NCI-H526 (cell line): Measurements from ENCODE around the gene LIN9.
A peak's percentile ranks its signal among the peaks of the same experiment; 100 is the strongest.

Experiments used
- DNase-seq, 2 experiments: peaks; one replicate each; lab custom pipeline; 2025; lab: John Stamatoyannopoulos, UW

LIN9 gene

DNA sequence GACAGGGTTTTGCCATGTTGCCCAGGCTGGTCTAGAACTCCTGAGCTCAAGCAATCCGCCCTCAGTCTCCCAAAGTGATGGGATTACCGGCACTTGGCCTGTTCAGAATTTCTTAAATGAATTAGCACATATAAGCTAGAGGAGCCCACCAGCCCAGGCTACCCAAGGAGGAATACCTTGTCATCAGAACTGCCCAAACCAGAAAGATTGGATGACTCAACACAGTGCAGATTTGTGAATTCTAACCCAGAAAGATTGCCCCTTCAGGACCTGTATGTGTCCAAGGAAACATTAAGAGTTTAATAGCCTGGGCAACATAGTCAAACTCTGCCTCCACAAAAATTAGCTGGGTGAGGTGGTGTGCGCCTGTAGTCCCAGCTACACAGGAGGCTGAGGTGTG lies 14.0 kb upstream of the LIN9 start:
- DNase-seq, result no peak

DNA sequence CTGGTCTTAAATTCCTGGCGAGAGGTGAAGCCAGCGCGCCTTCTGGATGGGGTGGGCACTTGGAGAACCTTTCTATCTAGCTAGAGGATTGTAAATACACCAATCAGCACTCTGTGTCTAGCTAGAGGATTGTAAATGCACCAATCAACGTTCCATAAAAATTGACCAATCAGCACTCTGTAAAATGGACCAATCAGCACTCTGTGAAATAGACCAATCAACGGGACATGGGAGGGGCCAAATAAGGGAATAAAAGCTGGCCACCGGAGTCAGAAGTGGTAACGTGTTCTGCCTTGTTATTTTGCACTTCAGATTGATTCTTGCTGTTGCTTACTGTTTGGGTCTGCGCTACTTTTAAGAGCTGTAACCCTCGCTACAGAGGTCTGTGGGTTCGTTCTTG lies 12.0 kb upstream of the LIN9 start:
- no peak for DNase-seq

DNA sequence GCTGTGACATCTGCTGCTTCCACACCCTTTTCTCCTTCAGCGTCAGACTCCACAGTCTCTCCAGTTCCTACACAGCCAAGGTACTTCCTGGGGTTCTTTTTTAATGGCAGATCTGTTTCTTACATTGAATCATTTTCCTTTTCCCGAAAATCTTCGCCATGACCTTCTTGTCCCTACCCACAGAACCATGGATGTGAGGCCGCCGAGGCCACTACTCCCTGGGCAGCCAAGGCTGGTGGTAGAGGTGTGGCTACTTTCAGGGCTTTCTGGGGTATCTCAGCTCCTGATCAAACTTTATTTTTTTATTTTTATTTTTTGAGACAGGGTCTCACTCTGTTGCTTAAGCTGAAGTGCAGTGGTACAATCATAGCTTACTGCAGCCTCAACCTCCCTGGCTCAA lies 9.5 kb upstream of the LIN9 start:
- no peak for DNase-seq

DNA sequence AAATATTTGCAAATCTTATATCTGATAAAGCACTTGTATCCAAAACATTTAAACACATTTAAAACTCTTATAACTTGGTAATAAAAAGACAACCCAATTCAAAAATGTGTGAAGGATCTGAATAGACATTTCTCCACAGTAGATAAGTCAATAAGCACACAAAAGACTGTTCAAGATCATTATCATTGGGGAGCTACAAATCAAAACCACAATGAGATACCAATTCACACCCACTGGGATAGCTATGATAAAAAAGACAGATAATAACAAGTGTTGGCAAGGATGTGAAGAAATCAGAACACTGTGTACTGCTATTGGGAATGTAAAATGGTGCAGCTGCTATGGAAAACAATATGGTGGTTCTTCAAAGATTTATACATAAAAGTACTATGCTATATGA lies 5.1 kb upstream of the LIN9 start:
- no peak for DNase-seq

DNA sequence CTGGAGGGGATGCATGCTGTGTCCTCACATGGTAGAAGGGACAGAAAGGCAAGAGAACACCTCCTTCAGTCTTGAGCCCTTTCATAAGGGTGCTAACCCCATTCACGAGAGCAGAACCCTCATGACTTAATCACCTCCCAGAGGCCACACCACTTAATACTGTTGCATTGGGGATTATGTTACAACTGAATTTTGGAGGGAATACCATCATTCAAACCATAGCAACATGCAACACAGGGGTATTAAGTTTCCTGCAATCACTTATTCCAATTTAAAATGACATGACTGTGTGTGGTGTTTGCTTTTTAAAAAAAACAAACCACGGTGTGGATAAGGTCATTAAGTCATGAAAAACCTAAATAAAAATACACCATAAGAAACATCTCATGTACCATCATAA lies 3.1 kb upstream of the LIN9 start:
- no peak for DNase-seq

DNA sequence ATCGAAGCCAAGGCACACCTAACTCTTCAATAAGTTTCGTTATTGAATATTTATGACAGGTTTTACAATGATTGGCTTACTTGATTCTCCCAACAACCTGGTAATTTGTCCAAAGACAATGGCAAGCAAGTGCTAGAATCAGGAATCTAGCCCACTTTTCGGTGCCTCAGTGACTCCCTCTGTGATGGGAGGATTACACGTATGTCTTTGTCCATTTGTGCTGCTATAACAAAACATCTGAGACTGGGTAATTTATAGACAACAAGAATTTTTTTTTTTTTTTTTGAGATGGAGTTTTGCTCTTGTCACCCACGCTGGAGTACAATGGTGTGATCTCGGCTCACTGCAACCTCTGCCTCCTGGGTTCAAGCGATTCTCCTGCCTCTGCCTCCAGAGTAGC lies 2.4 kb upstream of the LIN9 start:
- no peak for DNase-seq

DNA sequence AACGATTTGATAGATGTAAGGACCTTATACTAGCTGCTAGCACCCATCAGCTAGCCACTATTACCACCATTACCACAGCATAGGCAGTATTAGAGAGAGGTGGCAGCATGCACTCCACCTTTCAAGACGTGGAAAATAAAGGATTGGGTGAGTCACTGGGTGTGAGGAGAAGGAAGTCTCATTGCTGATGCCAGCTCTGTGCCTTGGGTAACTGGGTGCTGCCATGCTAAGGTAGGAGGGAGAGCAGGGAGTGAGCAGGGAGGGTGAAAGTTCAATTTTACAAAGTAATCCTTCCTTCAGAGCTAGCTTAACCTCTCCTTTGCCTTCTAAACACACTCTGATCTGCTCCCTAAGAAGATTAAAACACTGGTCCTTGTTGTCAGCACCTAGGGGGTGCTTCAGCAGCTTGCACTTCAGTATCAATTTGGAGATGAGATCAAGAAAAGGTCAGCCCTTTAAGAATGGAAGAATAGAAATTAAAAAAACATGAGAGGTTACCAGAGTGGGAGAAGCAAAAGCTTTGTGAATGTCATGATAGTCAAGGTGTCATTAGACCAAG lies 1.8 kb upstream of the LIN9 start:
- DNase-seq, result no peak

DNA sequence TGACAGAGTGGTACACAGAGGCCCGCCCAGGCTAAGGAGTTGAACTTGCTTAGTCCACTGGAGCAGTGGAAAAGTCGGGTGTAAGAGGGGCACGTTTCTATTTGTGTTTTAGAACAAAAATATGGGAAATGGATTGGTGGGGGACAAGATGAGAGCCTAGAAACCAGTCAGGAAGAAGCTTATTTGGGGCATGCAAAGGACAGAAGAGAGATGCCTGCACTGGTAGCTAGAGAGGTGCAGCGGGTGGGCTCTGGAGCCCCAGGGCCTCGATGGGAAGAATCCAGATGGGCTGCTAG lies 1.2 kb upstream of the LIN9 start:
- no peak for DNase-seq

DNA sequence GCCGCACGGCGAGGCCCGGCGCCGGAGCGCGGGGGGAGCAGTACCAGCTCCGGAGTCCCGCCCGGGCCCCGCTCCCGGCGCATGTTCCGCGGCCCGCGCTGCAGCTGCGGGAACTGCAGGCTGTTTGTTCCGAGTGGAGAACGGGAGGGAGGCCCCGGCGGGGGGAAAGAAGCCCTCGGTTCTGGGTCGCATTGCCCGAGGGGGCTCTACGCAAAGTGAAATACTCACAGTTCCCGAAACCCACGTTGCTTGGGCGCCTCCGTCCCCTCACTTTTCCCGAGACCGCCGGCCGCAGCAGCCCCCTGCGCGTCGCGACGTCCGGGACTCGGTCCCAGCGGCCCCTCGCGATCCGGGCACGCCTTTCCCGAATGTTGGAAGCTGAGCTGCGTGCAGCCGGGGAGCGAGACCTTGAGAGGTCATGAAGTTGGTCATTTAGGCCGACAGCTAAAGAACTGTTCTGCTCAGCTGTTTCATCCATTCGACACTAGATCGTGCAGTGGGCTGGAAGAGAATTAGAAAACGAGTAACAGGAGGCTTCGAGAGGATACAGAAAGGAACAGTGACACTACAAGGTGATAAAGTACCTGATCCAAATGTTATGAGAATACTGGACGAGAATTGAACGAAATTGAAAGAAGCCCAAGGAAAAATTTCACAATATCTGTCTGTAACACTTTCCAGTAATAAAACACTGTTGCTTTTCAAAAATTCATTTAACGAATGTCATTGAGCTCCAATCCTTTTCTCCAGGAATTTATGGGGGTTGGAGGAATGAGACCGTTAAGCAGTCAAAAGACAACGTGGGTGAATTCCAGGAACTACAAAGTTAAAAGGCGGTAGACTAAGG lies 657 bp upstream of the LIN9 start:
- DNase-seq, result peak in 1 of 2 experiments; percentile 63

DNA sequence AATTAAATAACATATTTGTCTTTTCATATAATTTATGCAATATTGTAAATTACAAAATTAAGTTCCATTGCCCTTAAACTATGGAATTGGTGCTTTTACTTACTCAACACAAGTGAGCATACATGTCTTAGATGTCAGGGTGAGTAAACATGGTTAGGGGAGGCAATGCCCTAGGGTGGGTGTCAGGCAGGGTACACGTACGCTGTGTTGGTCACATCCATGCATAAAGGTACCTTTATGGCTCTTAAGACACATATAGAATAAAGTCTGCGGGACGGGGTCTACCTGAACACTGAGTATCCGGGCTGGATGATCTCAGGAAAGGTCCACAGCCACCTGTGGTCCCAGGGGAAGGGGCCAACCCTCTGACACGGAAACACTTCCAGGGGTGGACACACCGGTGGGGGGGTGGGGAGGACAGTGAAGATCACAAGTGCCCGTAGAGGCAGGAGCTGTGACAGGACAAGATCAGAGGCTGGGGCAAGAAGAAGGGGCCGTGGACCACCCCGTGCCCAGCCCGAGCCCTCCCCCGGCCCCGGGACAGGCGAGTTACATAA lies 720 bp downstream of the LIN9 start:
- DNase-seq, result peak in 1 of 2 experiments; percentile 54

DNA sequence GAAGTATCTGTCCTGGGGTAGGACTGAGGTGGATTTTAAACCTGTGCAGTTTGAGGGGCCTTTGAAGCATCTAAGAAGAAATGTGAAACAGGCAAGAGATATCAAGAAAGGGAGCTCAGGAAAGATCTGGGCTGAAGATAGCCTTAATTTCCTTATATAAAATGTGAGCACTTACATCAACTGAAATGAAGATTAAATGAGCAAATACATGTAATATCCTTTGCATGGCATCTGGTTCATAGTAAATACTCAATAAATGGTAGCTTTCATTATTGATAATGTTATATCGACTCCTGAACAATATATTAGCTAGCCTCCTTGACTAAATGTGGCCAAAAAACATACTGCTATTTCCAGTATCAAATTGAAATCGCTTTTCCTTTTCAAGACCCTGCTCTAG lies 2.5 kb downstream of the LIN9 start:
- no peak for DNase-seq

DNA sequence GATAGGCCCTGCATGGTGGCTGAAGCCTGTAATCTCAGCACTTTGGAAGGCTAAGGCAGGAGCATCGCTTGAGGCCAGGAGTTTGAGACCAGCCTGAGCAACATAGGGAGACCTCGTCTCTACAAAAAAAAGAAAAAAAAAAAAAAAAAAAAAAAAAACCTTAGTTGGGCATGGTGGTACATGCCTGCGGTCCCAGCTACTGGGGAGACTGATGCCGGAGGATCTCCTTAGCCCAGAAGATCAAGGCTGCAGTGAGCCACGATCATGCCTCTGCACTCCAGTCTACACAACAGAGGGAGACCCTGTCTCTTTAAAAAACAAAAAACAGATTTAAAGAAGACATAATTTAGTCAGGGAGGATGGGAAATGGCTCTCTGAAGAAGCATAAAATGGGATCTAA lies 3.8 kb downstream of the LIN9 start:
- DNase-seq, result no peak

DNA sequence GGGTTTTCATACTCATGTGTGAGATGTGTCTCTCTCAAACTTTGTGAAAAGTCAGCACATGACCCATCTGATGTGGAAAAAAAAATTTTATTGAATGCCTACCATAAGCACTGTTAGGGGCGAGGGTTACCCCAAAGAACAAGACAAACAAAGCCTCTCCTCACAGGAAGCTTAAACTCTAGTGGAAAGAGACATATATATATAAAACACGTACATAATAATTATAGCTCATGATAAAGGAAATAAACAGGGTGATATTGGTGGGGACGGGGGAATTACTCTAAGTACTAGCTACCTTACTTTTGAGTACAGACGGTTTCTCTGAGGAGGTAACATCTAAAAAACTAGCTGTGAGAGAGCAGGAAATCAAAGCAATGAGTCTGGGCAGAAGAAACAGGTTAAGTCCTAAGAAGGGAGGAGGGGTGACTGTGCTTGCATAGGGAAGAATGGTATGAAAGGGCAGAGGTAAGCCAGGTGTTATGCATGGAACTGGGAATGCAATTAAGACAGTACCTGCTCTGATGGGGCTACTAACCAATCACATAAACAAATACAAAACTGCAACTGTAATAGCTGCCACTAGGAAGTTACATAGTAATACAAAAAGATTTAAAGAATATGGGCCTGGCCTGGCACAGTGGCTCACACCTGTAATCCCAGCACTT lies 4.5 kb downstream of the LIN9 start:
- DNase-seq, result no peak

DNA sequence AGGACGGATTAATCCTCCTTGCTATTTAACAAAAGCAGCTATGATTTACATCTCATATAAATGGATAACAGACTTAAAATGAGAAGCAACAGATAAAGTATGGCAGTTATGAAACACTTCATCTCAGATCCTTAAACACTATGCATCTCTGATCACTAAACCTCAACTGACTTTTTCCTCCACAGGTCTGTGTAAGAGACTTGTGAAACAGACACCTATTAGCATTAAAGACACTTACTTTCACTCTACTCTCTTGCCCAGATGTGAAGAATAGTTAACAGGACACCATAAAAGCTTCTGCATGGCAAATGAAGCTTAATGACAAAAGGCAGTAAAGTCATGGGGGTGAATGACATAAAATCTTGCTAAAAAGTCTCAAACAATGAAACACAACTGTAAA lies 6.2 kb downstream of the LIN9 start:
- no peak for DNase-seq

DNA sequence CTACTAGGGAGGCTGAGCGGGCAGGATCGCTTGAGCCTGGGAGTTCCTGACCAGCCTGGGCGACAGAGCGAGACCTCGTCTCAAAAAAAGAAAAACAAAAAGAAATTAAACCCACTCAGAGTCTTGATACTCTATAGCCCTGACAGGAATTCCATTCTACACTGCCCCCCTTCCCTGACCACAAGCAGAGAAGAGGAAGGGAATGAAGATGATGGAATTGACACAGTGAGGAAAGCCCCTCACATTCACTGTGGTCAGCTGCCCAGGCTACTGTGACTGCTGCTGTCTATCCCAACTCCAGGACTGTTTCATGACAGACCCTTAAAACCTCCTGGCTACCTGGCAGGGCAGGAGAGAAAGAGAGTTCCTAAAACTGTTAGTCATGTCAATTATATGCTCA lies 12.1 kb downstream of the LIN9 start:
- no peak for DNase-seq

DNA sequence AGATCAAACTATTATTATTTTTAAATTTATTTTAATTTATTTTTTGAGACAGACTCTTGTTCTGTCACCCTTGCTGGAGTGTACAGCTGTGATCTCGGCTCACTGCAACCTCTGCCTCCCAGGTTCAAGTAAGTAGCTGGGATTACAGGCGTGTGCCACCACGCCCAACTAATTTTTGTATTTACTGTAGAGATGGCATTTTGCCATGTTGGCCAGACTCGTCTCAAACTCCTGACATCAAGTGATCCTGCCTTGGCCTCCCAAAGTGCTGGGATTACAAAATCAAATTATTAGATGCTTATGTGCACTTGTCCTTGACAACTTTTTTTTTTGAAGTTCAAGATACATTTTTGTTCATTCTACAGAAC lies 15.4 kb downstream of the LIN9 start:
- no peak for DNase-seq

DNA sequence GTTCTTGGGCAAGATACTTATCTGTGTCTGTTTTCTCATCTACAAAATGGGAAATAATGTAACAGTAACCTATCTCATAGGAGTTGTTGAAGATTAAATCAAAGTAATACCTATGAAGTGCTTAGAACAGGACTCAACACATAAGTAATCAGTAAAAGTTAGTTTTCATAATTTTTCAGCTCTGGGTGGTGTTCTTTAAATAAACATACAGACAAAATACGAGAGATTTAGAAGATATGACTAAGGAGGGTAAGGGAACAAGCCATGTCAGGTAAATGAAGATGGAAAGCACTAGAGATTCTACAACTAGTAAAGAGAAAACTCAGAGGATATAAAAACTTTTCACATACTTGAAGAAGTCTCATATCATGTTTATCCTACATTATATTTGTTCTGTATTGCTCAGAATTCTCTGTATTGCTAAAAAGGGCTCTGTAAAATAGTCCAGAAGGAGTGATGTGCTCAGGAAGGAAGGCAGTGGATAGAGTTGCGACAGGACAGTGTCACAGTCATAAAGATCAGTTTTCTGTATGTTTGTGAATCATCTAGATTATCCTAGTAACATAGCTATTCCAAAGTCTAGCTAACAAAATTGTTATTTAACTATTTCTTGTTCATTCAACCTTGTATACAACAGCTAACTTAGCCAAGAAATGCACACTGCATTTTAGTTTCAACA lies 16.0 kb downstream of the LIN9 start:
- DNase-seq, result no peak

DNA sequence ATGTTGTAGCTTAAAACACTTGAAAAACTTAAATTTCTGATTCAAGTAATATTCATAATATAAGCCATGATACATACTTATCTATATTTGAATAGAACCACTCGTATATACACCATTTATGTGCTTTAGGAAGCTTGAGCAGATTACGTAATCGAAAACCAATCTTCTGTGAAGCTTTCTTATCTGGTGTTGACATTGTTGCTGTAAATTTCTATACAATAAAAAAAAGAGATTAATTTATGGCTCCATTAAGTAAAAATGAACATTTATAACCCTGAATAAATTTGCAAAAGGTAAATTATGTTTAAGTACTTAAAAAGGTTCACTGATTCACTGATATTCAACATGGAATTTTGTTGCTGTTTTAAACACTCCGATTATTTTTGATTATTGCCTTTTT lies 21.4 kb downstream of the LIN9 start:
- no peak for DNase-seq

DNA sequence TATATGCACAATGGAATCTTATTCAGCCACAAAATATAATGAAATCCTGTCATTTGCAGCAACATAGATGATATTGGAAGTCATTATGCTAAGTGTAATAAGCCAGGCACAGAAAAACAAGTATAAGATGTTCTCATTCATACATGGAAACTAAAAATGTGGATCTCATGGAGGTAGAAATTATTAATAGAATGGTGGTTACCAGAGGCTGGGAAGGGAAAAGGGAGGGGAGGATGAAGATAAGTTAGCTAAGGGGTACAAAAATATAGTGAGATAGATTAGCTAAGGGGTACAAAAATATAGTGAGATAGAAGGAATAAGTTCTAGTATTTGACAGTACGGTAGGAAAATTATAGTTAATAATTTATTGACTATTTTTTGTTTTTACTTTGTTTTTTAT lies 27.9 kb downstream of the LIN9 start:
- DNase-seq, result no peak

DNA sequence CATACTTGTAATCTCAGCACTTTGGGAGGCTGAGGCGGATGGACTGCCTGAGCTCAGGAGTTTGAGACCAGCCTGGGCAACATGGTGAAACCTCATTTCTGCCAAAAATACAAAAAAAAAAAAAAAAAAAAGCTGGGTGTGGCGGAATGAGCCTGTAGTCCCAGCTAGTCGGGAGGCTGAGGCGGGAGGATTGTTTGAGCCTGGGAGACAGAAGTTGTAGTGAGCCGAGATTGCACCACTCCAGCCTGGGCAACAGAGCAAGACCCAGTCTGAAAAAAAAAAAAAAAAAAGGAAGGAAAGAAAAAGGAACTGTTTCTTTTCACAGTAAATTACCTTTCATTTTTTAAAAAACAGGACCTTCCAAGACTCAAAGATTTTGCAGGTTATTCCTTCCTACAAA lies 29.5 kb downstream of the LIN9 start:
- no peak for DNase-seq

DNA sequence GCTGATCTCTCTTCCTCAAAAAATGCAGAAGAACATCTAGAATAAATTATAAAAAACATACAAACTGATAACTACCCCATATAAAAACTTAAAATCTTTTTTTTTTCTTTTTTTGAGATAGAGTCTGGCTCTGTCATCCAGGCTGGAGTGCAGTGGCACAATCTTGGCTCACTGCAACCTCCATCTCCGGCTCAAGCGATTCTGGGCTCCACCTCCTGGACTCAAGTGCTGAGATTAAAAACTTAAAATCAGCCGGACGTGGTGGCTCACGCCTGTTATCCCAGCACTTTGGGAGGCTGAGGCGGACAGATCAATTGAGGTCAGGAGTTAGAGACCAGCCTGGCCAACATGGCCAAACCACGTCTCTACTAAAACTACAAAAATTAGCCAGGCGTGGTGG lies 31.1 kb downstream of the LIN9 start:
- DNase-seq, result no peak

DNA sequence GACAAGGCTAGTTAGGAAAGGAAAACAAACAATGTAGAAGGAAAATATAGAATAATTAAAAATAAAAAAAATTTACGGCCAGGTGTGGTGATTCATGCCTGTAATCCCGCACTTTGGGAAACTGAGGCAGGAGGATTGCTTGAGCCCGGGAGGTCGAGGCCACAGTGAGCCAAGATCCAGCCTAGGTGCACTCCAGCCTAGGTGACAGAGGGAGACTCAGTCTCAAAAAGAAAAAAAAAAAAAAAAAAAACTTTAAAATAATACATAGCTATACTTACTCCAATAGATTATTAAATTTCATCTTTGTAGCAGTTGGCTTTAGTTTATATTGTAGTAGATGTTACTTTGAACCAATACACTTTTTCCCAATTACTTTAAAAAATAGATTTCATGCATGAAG lies 32.0 kb downstream of the LIN9 start:
- no peak for DNase-seq
